H1 (cell line): ENCODE measurements around the gene UVSSA. TPM values are rescaled to one million over a fixed set of nuclear protein-coding genes. Genes with fewer than 3 reads are reported as not detected.

Source experiments
- BCL11A ChIP-seq, 2 experiments: IDR thresholded peaks; one replicate each; pipeline ENCODE4 v1.6.1; 2011; ENCODE audit warnings: low read depth in 2 of 2, low read length in 2 of 2, mild to moderate bottlenecking in 2 of 2
- CHD7 ChIP-seq: fragments of 300-600 bp; sonication (generic); IDR thresholded peaks from 2 replicates; pipeline ENCODE4 v1.7.1; 2012; ENCODE audit warnings: low read length, moderate library complexity, mild to moderate bottlenecking, inconsistent platforms; ENCODE audit not compliant: insufficient replicate concordance
- NANOG ChIP-seq: IDR thresholded peaks from 2 replicates; pipeline ENCODE4 v1.6.1; 2011; ENCODE audit warnings: low read length, low read depth, mild to moderate bottlenecking, inconsistent platforms; ENCODE audit not compliant: insufficient read depth, poor library complexity, severe bottlenecking
- SUZ12 ChIP-seq: fragments of 200-600 bp; sonication (generic); IDR thresholded peaks from 2 replicates; pipeline ENCODE4 v1.6.1; 2012; ENCODE audit warnings: mild to moderate bottlenecking, inconsistent platforms, low read length, moderate library complexity, mixed read lengths
- TCF12 ChIP-seq: IDR thresholded peaks from 2 replicates; pipeline ENCODE4 v1.6.1; 2011; ENCODE audit warnings: low read depth, mild to moderate bottlenecking, low read length
- polyA plus RNA-seq, 7 experiments: library from polyadenylated mRNA; depleted of rRNA in 3 of 7; stranded (reverse) in 5 of 7; unstranded in 2 of 7; fragments of >200 nt in 5 of 7; fragments of 200-250 nt in 2 of 7; gene quantifications; 1 replicate in 5 of 7; 2 replicates in 1 of 7; 4 replicates in 1 of 7; pipeline versions ENCODE4 v1.2.1 to v1.2.3, GENCODE V29; 2011 to 2013; ENCODE audit warnings: missing spikeins in 2 of 7, mixed read lengths in 2 of 7
- total RNA-seq: library from RNA; stranded (reverse); fragmentation: NEBNext Ultra II Directional; extraction: Animal tissue kit (Norgen Biotek cat#: 25700); gene quantifications from 2 replicates; pipeline ENCODE4 v1.2.1, GENCODE V29; 2021

UVSSA gene
- total and polyA plus RNA-seq, 2 of the 8 experiments (the other 6 are each of a cell fraction or from before 2014, with no cell fraction given) = 14.5 to 19.4 TPM

DNA sequence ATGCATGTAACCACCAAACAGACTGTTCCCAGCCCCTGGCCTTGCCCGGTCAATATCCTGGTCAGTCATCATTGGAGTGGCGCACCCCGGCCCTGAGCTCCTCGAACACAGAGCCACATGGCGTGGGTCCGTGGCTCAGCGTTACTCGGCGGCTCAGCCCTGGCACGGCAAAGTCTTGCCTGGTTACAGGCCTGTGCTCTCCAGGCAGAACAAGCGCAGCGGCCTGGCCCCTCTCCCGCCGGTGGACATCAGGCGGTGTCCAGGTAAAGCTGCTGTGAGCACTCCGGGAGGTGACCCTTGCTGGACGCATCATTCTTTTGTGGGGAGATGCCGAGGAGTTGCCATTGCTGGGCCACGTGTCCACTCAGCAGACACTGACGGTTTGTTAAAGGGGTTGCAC lies 6.1 kb upstream of the UVSSA start (continued):
- TF ChIP-seq CHD7 = no peak
- no peak for TF ChIP-seq NANOG
- TF ChIP-seq SUZ12 = no peak
- no peak for TF ChIP-seq TCF12
- TF ChIP-seq BCL11A (IDR thresholded peaks at IDR 0.05; ENCODE audit: low read depth in 2 of 2, low read length in 2 of 2) = no peak
